Endothelial cell of umbilical vein (primary cell): ENCODE results near the gene DAB2. TPM values are rescaled to one million over a fixed set of nuclear protein-coding genes. Genes with fewer than 3 reads are reported as not detected.

Source experiments
- BruUV-seq: library from RNA; stranded (reverse); fragments of 400-500 nt; replicated peaks from 2 replicates; lab custom pipeline; 2021; lab: Mats Ljungman, UMichigan
- CTCF ChIA-PET: fragments of 300-600, 350-600 bp; sonication (Branson Sonifier 250); formaldehyde crosslinking; loops from one replicate; lab custom pipeline; 2021; ENCODE audit warnings: antibody characterized with exemption, inconsistent platforms; lab: Charles Lee
- POLR2A ChIA-PET: fragments of 300-600, 350-600 bp; sonication (Branson Sonifier 250); formaldehyde crosslinking; loops from one replicate; lab custom pipeline; 2021; ENCODE audit warnings: antibody characterized with exemption, inconsistent platforms; lab: Charles Lee
- DNase-seq: peaks from one replicate; pipeline ENCODE4 v3.0.0-alpha.2; 2011; ENCODE audit warnings: low read depth, low spot score
- FAIRE-seq: peaks from 2 replicates; lab custom pipeline; 2011; peaks lifted over from hg19 to GRCh38; lab: Jason Lieb, UNC
- H2AFZ ChIP-seq: 2 replicates; pipeline ENCODE4 v1.6.0; 2012; ENCODE audit warnings: low read depth, low read length, control low read depth, inconsistent platforms
- H3K27ac ChIP-seq: 2 replicates; pipeline ENCODE4 v1.5.1; 2011; ENCODE audit warnings: low read depth, mild to moderate bottlenecking, control low read depth, low read length, moderate library complexity; ENCODE audit not compliant: insufficient read depth
- H3K27me3 ChIP-seq, 2 experiments: 2 replicates each; pipeline versions ENCODE4 v1.6.0 to v1.6.1; 2011; ENCODE audit warnings: low read length in 2 of 2, mixed read lengths in 1 of 2; ENCODE audit not compliant: control insufficient read depth in 2 of 2, insufficient read depth in 2 of 2
- H3K36me3 ChIP-seq, 2 experiments: 2 replicates in 1 of 2; 3 replicates in 1 of 2; pipeline ENCODE4 v1.5.1; 2011; ENCODE audit warnings: low read length in 2 of 2, mild to moderate bottlenecking in 1 of 2, moderate library complexity in 1 of 2; ENCODE audit not compliant: control insufficient read depth in 2 of 2, insufficient read depth in 2 of 2; ENCODE audit errors: extremely low read depth in 1 of 2
- H3K4me1 ChIP-seq: 3 replicates; pipeline ENCODE4 v1.5.1; 2011; ENCODE audit warnings: mild to moderate bottlenecking, low read length; ENCODE audit not compliant: control insufficient read depth, insufficient read depth; ENCODE audit errors: extremely low read depth
- H3K4me2 ChIP-seq: 2 replicates; pipeline ENCODE4 v1.6.1; 2011; ENCODE audit warnings: low read length, control low read depth, mixed read lengths; ENCODE audit not compliant: insufficient read depth
- H3K4me3 ChIP-seq, 3 experiments: fragments of 200-600 bp in 1 of 3; sonication (generic), shearing (Covaris generic) in 1 of 3; replicated peaks in 1 of 3; 2 replicates each; pipeline ENCODE4 v1.5.1; 2011 to 2016; ENCODE audit warnings: control low read depth in 3 of 3, low read length in 3 of 3, mild to moderate bottlenecking in 2 of 3, inconsistent platforms in 1 of 3, low read depth in 1 of 3, moderate library complexity in 1 of 3; ENCODE audit not compliant: insufficient read depth in 1 of 3
- H3K79me2 ChIP-seq: 2 replicates; pipeline ENCODE4 v1.6.0; 2012; ENCODE audit warnings: low read length, inconsistent platforms; ENCODE audit not compliant: control insufficient read depth, insufficient read depth
- H3K9ac ChIP-seq: replicated peaks from 2 replicates; pipeline ENCODE3; 2011; ENCODE audit warnings: low read length, control low read depth; ENCODE audit not compliant: insufficient read depth; ENCODE audit errors: extremely low read depth
- H3K9me1 ChIP-seq: replicated peaks from 3 replicates; pipeline ENCODE4 v1.6.0; 2011; ENCODE audit warnings: mild to moderate bottlenecking, low read length; ENCODE audit not compliant: control insufficient read depth, insufficient read depth; ENCODE audit errors: extremely low read depth
- H3K9me3 ChIP-seq: replicated peaks from 2 replicates; pipeline ENCODE4 v1.5.1; 2012; ENCODE audit warnings: low read length, inconsistent platforms; ENCODE audit not compliant: control insufficient read depth, insufficient read depth
- H4K20me1 ChIP-seq: replicated peaks from 2 replicates; pipeline ENCODE3; 2011; ENCODE audit warnings: mild to moderate bottlenecking, low read length; ENCODE audit not compliant: control insufficient read depth, insufficient read depth; ENCODE audit errors: extremely low read depth
- CTCF ChIP-seq, 2 donors: IDR thresholded peaks; 1 replicate in 1 of 2; 2 replicates in 1 of 2; pipeline ENCODE4 v1.5.1; 2011; ENCODE audit warnings: low read length in 2 of 2, mild to moderate bottlenecking in 2 of 2, moderate library complexity in 2 of 2, control low read depth in 1 of 2, inconsistent platforms in 1 of 2, low read depth in 1 of 2; ENCODE audit not compliant: insufficient read depth in 1 of 2; ENCODE audit errors: extremely low read depth in 1 of 2
- EZH2 ChIP-seq: IDR thresholded peaks from 2 replicates; pipeline ENCODE4 v1.6.1; 2012; ENCODE audit warnings: borderline replicate concordance, low read depth, mild to moderate bottlenecking, moderate library complexity, low read length, inconsistent platforms; ENCODE audit not compliant: severe bottlenecking
- FOS ChIP-seq: IDR thresholded peaks from 2 replicates; pipeline ENCODE4 v1.6.1; 2011; ENCODE audit warnings: mild to moderate bottlenecking, low read length, moderate library complexity, borderline replicate concordance; ENCODE audit not compliant: insufficient read depth
- GATA2 ChIP-seq: IDR thresholded peaks from 2 replicates; pipeline ENCODE4 v1.7.0; 2011; ENCODE audit warnings: low read depth, mild to moderate bottlenecking, moderate library complexity, mixed read lengths, low read length; ENCODE audit not compliant: insufficient read length, insufficient read depth
- JUN ChIP-seq: IDR thresholded peaks from 2 replicates; pipeline ENCODE4 v1.6.1; 2011; ENCODE audit warnings: borderline replicate concordance, low read depth; ENCODE audit not compliant: insufficient read length, insufficient read depth
- MAX ChIP-seq: IDR thresholded peaks from 2 replicates; pipeline ENCODE4 v1.6.1; 2011; ENCODE audit not compliant: insufficient read depth, insufficient read length
- MYC ChIP-seq: IDR thresholded peaks from one replicate; pipeline ENCODE4 v1.6.1; 2011; ENCODE audit warnings: mild to moderate bottlenecking, low read depth, low read length
- POLR2A ChIP-seq: IDR thresholded peaks from 2 replicates; pipeline ENCODE4 v1.6.1; 2012; ENCODE audit warnings: low read depth, mild to moderate bottlenecking, control low read depth, low read length
- POLR2AphosphoS5 ChIP-seq: IDR thresholded peaks from 2 replicates; pipeline ENCODE4 v1.6.1; 2012; ENCODE audit warnings: low read depth, mild to moderate bottlenecking, control low read depth, low read length, moderate library complexity; ENCODE audit not compliant: insufficient read depth
- dilution Hi-C: fragments of 300-500 bp; cut with MboI; formaldehyde crosslinking; loops from one replicate; pipeline ENCODE4 v1.15.0; 2019; ENCODE audit warnings: low sequenced_read_pairs; ENCODE audit not compliant: extremely low pct_ligation_motif_present
- intact Hi-C: fragments of 100-400 bp; cut with micrococcal nuclease; formaldehyde crosslinking; loops from one replicate; pipeline ENCODE4 v1.10.0; 2022
- polyA plus RNA-seq, 4 experiments: library from polyadenylated mRNA; depleted of rRNA in 3 of 4; stranded (reverse) in 3 of 4; unstranded in 1 of 4; fragments of >200 nt; gene quantifications; 2 replicates each; pipeline versions ENCODE4 v1.2.1 to v1.2.3, GENCODE V29; 2011 to 2012; ENCODE audit warnings: missing spikeins in 1 of 4
- total RNA-seq: library from RNA; stranded (reverse); gene quantifications from 2 replicates; pipeline ENCODE4 v1.2.3, GENCODE V29; 2021

DAB2 gene
- total and polyA plus RNA-seq, 2 donors (not counting 3 experiments of a cell fraction or from before 2014, with no cell fraction given) = 168 to 283 TPM

- intact Hi-C loops = no loop called here
- FAIRE-seq (no peak), DNase-seq (no peak)
- no peak overlapping the region for H3K27ac ChIP-seq
- TF ChIP-seq JUN = no peak
- no peak for TF ChIP-seq POLR2A
- TF ChIP-seq MAX = no peak
- no peak for TF ChIP-seq MYC
- TF ChIP-seq EZH2 = no peak
- no peak for TF ChIP-seq GATA2
- TF ChIP-seq FOS = no peak
- TF ChIP-seq CTCF (IDR thresholded peaks at IDR 0.05; ENCODE audit: extremely low read depth in 1 of 2, insufficient read depth in 1 of 2, low read depth in 1 of 2, low read length in 2 of 2) = no peak
- no peak for TF ChIP-seq POLR2AphosphoS5
- peaks cover 18% of the 10 kb centered on the region for H3K4me1 ChIP-seq
- H4K20me1 ChIP-seq = no peaks in the 10 kb centered on the region
- no peak overlapping the region for H2AFZ ChIP-seq
- no peaks in the 10 kb centered on the region for H3K9me3 ChIP-seq
- no TSS peak for BruUV-seq
- H3K9me1 ChIP-seq = no peaks in the 10 kb centered on the region
- ChIA-PET CTCF (interaction anchor here (0.6 to 1.7 kb wide), 3 partner anchors 10 to 26 kb away, joined by 3 to 5 read pairs (median 4); partner anchors contain the start of gene DAB2), POLR2A (no interaction called here)
- H3K9ac ChIP-seq = no peak overlapping the region
- H3K4me2 ChIP-seq = no peak overlapping the region
- no peaks in the 10 kb centered on the region for H3K36me3 ChIP-seq
- dilution Hi-C loops = no loop called here
- no peaks in the 10 kb centered on the region for H3K27me3 ChIP-seq
- no peaks in the 10 kb centered on the region for H3K79me2 ChIP-seq
- no peak overlapping the region for H3K4me3 ChIP-seq
Measured at GRCh38 chr5:39451276-39451941, 26.6 kb upstream of the DAB2 start.
